VCaP (cell line): ENCODE results near the gene BRMS1L.

Experiments
- H3K27ac ChIP-seq: fragments of 450-650 bp; 2 replicates; pipeline ENCODE4 v1.5.1; 2017
- CTCF ChIP-seq: fragments of 450-650 bp; conservative IDR thresholded peaks from 2 replicates; pipeline ENCODE4 v1.5.1; 2017; ENCODE audit warnings: mild to moderate bottlenecking, moderate library complexity

BRMS1L gene

GRCh38 chr14:35865611-35866324 is 39.6 kb downstream of the BRMS1L start:
- no peak for TF ChIP-seq CTCF
- no peak overlapping the region for H3K27ac ChIP-seq

DNA sequence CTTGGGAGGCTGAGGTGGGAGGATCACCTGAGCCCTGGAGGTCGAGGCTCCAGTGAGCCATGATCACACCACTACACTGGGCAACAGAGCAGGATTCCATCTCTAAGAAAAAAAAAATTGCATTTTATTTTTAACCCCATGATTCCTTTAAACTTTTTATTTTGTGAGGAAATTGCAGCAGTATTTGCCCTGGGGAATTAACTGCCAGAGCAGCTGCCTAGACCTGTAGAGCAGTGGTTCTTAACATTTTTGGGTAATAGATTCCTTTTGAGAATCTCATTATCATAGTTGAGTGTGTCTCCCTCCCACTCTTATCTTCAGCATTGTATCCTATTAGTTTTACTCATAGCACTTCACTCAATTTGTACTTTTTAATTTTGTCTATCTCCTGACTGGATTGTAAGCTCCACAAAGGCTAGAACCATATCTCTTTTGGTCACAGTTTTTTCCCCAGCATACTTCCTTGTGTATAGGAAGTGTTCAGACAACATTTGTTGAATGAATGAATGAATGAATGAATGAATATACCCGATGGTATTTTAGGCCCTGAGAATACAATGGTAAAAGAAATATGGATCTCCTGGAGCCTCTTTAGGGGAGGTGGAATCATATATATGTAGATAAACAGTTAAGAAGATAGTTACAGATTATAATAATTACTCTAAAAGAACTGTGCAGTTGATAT is 40.6 kb downstream of the BRMS1L start:
- no peak overlapping the region for H3K27ac ChIP-seq
- TF ChIP-seq CTCF, result no peak

DNA sequence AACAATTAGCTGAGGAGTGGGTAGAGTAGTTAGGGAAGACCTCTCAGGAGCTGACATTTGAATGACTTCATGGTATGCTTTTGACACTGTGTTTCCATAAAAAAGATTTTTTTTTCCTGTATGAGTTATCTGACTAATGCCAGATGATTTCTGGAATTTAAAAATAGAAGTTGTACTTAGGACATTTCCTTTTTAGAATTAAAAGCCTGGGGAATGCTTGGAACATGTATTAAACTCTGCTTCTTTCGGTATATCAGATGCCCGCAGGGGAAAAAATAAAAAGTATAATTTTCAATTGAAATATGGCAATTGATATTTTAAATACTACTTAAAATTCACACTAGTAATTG is 41.1 kb downstream of the BRMS1L start:
- H3K27ac ChIP-seq, result no peak overlapping the region
- TF ChIP-seq CTCF, result no peak

DNA sequence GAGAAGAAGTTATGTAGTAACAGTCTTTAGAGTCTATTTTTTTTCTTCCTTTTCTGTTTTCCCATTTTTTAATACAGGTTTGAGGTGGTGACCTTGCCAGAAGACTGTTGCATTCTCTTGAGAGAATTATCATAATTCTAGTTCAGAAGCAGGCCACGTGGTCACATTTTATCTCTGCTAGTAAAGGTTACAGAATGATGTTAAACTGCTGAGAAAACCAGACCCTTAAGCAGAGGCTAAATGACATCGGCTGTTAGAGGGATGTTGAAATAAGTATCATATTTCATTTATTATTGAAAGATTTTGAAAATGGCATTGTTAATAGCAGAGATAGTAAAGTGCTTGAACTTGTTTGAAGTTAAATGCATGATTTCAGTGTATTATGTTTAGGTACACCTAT is 49.2 kb downstream of the BRMS1L start:
- H3K27ac ChIP-seq, result no peak overlapping the region
- no peak for TF ChIP-seq CTCF

- no peak overlapping the region for H3K27ac ChIP-seq
- TF ChIP-seq CTCF, result no peak
Measured at GRCh38 chr14:35877276-35877675, 51.1 kb downstream of the BRMS1L start.

DNA sequence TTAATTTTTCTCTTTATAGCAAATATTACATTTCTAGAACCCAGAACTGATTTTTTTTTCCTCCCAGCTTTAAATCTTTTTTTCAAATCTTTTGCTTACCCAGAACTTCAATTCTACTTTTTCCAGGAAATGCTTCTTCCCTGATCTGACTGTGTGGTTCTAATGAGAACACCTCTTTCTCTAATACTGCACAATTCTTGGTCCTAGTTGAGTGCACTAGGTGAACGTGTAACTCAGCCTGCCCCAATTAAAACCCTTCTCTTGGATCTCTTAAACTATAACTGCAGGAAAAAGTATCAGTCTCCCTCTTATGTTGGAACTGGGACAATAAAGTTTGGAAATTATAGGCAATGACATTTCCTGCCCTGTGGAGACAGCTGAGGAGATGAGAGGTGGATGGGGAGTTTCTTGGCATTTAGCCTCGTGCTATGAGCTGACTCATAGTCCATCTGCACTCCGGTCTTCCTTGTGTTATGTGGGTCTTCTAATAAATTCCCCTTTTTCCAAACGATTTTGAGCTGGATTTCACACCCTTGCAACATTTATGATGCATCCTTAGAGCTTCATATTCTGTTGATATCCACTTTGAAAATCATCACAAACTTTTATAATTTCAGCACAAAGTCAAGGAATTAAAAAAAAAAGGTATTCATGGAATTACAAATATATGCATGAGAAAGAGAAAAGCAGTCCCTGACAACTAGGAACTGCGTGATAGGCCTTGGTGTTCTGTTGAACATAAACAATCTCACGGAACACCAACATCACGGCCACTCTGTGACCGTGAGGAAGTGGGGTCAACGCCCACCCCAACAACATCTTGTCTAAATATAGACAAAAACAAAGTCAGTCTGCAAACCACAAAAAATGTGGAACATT is 52.4 kb downstream of the BRMS1L start:
- TF ChIP-seq CTCF, result no peak
- no peak overlapping the region for H3K27ac ChIP-seq

DNA sequence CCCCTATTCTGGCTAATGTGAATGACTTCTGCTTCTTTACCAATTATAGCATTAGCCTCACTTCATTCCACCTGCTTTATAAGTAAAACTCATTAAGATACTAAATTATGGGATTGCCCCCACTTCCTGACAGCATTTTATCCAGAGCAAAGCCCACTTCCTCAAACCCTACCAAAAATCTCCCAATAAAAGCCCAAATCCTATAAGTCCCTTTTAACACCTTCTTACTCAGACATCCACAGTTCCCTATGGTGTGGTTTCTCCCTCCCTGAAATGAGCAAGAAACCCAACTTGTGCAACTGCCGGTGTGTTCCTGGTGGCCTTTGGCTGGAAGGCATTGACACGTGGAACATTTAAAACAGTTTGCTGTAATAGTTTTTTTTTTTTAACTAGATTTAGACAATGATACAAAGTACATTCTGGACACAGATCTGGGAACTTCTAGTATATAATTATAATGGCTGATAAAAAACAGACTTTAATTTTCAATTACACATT is 53.1 kb downstream of the BRMS1L start:
- H3K27ac ChIP-seq, result no peak overlapping the region
- TF ChIP-seq CTCF, result no peak
